Upper lobe of left lung (tissue), 6 donors: ENCODE data around the gene CDH15. TPM values are rescaled to one million over a fixed set of nuclear protein-coding genes. Genes with fewer than 3 reads are reported as not detected.
"Not testable (repeated sequence)": the region's sequence is repeated elsewhere in the genome, so short reads cannot be mapped to it uniquely, and the experiment has no call there.

Source experiments
- ATAC-seq, 2 donors: fragments of 200-7000 bp; cut with Tn5 transposase; one replicate each; pipeline ENCODE4 v1.9.1; 2022; ENCODE audit warnings: mild to moderate bottlenecking in 2 of 2, moderate library complexity in 2 of 2; ENCODE audit not compliant: low FRiP score in 2 of 2
- DNase-seq, 2 donors: peaks; one replicate each; pipeline ENCODE4 v3.0.0-alpha.2; 2019 to 2020
- H3K27ac ChIP-seq, 4 donors: fragments of 200-600 bp; sonication (generic); one replicate each; pipeline ENCODE4 v1.5.1; 2016 to 2019
- H3K27me3 ChIP-seq, 4 donors: fragments of 200-600 bp; sonication (generic); one replicate each; pipeline ENCODE4 v1.5.1; 2017 to 2019
- H3K36me3 ChIP-seq, 4 donors: fragments of 200-600 bp; sonication (generic); one replicate each; pipeline ENCODE4 v1.5.1; 2016 to 2019
- H3K4me1 ChIP-seq, 4 donors: fragments of 200-600 bp; sonication (generic); one replicate each; pipeline ENCODE4 v1.5.1; 2018 to 2019
- H3K4me3 ChIP-seq, 4 donors: fragments of 200-600 bp; sonication (generic); one replicate each; pipeline ENCODE4 v1.5.1; 2017 to 2019; ENCODE audit warnings: mild to moderate bottlenecking in 2 of 4, moderate library complexity in 1 of 4
- H3K9me3 ChIP-seq, 4 donors: fragments of 200-600 bp; sonication (generic); one replicate each; pipeline ENCODE4 v1.5.1; 2018 to 2019
- EP300 ChIP-seq, 4 donors: sonication (generic); formaldehyde crosslinking; IDR thresholded peaks; one replicate each; pipeline ENCODE4 v1.5.1; 2017; ENCODE audit warnings: antibody characterized with exemption in 4 of 4, control low read depth in 2 of 4
- POLR2A ChIP-seq, 4 donors: fragments of 450-650 bp; IDR thresholded peaks; one replicate each; pipeline ENCODE4 v1.5.1; 2016 to 2017; ENCODE audit warnings: antibody characterized with exemption in 4 of 4, mild to moderate bottlenecking in 2 of 4
- POLR2AphosphoS5 ChIP-seq, 2 donors: sonication (generic); formaldehyde crosslinking; IDR thresholded peaks; one replicate each; pipeline ENCODE4 v1.5.1; 2017; ENCODE audit warnings: antibody characterized with exemption in 2 of 2
- WGBS, 2 donors: methylation state at CpG; one replicate each; pipeline ENCODE4 v1.1.5; 2017 to 2018; 5-methylcytosine and 5-hydroxymethylcytosine counted together
- total RNA-seq, 6 donors: library from RNA; depleted of rRNA in 4 of 6; stranded (reverse); fragments of >200 nt in 4 of 6; gene quantifications; one replicate each; pipeline versions ENCODE4 v1.1.0 to v1.2.1, GENCODE V29; 2016 to 2021
- TF ChIP-seq, protein P1 (sequence below), 6 experiments: fragments of 450-650 bp in 4 of 6; fragments of 200-600 bp in 2 of 6; sonication (generic) in 2 of 6; IDR thresholded peaks; one replicate each; pipeline ENCODE4 v1.5.1; 2016 to 2019; ENCODE audit warnings: antibody characterized with exemption in 6 of 6
- donor health status: DM: no; HTN: no; CAD: no; lungs with moderate emphysema.
- donor health status: DM: no; HTN: yes; CAD: no; lungs with severe emphysema.

Gene CDH15
- total RNA-seq, 6 donors from 2014 or later = 0.39 to 4.2 (median 1.2) TPM

DNA sequence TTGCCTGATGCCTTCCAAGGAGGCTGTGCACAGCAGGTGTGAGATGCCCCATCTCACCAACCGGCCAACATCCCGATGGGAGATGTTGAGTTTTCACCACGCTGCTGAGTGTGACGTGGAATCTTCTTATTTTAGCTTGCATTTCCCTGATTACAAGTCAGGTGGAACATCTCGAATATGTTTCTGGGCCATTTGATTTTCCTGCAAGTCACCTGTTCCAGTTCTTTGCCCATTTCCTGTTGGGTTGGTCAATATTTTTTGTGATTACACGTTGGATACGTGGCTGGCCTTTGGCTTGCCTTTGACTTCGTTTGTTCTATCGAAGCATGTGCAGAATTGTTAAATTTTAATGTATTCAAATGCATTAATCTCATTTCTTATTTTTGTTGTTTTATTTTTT, 8.3 kb upstream of the CDH15 start:
- TF ChIP-seq POLR2A (IDR thresholded peaks at IDR 0.05) (no peak), EP300 (IDR thresholded peaks at IDR 0.05) (no peak), POLR2AphosphoS5 (IDR thresholded peaks at IDR 0.05) (no peak)
- TF ChIP-seq, protein P1, sequence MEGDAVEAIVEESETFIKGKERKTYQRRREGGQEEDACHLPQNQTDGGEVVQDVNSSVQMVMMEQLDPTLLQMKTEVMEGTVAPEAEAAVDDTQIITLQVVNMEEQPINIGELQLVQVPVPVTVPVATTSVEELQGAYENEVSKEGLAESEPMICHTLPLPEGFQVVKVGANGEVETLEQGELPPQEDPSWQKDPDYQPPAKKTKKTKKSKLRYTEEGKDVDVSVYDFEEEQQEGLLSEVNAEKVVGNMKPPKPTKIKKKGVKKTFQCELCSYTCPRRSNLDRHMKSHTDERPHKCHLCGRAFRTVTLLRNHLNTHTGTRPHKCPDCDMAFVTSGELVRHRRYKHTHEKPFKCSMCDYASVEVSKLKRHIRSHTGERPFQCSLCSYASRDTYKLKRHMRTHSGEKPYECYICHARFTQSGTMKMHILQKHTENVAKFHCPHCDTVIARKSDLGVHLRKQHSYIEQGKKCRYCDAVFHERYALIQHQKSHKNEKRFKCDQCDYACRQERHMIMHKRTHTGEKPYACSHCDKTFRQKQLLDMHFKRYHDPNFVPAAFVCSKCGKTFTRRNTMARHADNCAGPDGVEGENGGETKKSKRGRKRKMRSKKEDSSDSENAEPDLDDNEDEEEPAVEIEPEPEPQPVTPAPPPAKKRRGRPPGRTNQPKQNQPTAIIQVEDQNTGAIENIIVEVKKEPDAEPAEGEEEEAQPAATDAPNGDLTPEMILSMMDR (IDR thresholded peaks at IDR 0.05) = no peak
- Histone ChIP-seq H3K4me1 (peaks cover 2 to 10% (median 7%) of the 10 kb centered on the region in 4 donors), H3K4me3 (no peak overlapping the region), H3K9me3 (no peaks in the 10 kb centered on the region), H3K36me3 (no peaks in the 10 kb centered on the region), H3K27me3 (peaks cover 0 to 1% (median under 1%) of the 10 kb centered on the region in 4 donors), H3K27ac (no peak overlapping the region)
- no peak for DNase-seq
- WGBS, 2 donors = 74 to 81% methylated on average over 9 of the region's 9 CpGs
- ATAC-seq = no peak

DNA sequence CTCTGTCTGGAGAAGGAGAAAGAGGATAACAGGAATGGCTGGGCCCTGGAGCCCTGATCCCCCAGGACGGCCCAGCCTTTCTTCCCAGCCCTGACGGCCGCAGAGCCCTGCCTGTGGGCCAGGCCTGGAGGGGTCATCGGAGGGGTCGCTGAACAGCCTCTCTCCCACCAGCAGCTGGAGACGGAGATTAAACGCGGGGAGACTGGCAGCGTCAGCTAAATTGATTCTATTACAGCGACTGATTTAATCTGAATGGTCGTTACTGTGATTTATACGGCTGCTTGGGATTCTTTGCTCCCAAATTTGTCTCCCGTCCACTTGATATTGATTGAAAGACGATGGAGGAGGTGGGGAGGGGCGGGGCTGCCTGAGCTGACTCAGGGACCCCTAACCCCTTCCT, 7.1 kb upstream of the CDH15 start:
- TF ChIP-seq POLR2AphosphoS5 (IDR thresholded peaks at IDR 0.05) = no peak
- TF ChIP-seq POLR2A (IDR thresholded peaks at IDR 0.05) = no peak
- TF ChIP-seq, protein P1 (IDR thresholded peaks at IDR 0.05) = no peak
- no peak for TF ChIP-seq EP300 (IDR thresholded peaks at IDR 0.05)
- no peak for ATAC-seq
- Histone ChIP-seq H3K4me1 (peaks cover 2 to 10% (median 7%) of the 10 kb centered on the region in 4 donors), H3K36me3 (no peaks in the 10 kb centered on the region), H3K27ac (no peak overlapping the region), H3K9me3 (no peaks in the 10 kb centered on the region), H3K27me3 (peaks cover 0 to 6% (median 2%) of the 10 kb centered on the region in 4 donors), H3K4me3 (no peak overlapping the region)
- DNase-seq = peak in 1 of 2 donors; percentile 48
- 65 to 75% methylated on average over 9 to 15 of the region's 15 CpGs for WGBS, 2 donors

DNA sequence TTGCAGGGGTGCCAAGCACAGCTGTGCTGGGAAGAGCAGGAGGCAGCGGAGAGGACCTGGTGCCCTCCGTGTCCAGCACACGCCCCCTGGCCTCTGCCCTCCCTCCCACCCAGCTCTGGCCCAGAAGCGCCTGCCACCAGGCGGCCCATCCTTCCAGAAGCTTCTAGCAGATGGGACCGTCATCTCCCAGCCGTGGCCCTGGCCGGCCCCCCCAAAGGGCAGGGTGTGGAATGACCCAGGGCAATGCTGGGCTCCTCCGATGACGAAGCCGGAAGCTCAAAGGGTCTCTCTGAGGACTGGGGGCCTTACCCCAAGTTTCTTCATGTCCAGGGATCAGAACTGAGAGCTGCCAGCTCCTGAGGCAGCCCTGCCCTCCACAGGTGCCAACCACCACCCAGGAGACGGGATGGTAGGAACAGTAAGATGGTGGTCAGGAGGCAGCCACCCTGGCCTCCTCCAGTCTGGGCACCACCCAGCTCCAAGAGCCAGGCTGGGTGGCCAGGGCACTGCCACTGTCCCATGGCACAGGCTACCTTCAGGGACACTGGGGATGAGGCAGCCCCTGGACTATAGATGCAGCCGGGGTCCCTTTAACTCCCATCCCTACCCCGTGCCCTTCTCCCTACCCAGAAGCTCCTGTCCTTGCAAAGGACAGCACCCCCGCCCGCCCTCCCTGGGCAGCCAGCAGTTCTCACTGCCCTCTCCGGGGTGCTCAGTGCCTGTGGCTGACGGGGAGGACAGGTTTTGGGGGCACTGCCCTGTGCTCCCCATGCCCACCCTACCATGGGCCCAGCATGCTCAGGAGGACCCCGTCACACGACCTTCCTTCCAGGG, 6.5 kb upstream of the CDH15 start:
- H3K4me3 ChIP-seq = no peak overlapping the region
- DNase-seq (peak in 1 of 2 donors; percentile 67), ATAC-seq (no peak)
- no peak overlapping the region for H3K27ac ChIP-seq
- H3K36me3 ChIP-seq = no peaks in the 10 kb centered on the region
- peaks cover 0 to 6% (median 2%) of the 10 kb centered on the region in 4 donors for H3K27me3 ChIP-seq
- TF ChIP-seq EP300 (IDR thresholded peaks at IDR 0.05) (no peak), POLR2AphosphoS5 (IDR thresholded peaks at IDR 0.05) (no peak), POLR2A (IDR thresholded peaks at IDR 0.05) (no peak)
- TF ChIP-seq, protein P1 (IDR thresholded peaks at IDR 0.05) = no peak
- 76 to 79% methylated on average over 5 to 15 of the region's 20 CpGs for WGBS, 2 donors
- H3K4me1 ChIP-seq = peaks cover 2 to 12% (median 7%) of the 10 kb centered on the region in 4 donors
- H3K9me3 ChIP-seq = no peaks in the 10 kb centered on the region

DNA sequence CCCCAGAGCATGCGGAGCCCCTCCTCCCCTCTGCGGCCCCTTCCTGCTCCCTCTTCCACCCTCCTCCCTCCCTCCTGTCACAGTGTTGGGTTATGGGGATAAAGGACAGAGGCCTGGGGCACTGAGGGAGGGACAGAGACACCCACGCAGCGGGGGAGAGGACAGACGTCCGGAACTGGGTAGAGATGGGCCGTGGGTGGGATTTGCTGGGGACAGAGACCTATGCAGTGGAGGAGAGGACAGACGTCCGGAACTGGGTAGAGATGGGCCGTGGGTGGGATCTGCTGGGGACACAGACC, 5.9 kb upstream of the CDH15 start:
- H3K27me3 ChIP-seq = not testable (repeated sequence)

DNA sequence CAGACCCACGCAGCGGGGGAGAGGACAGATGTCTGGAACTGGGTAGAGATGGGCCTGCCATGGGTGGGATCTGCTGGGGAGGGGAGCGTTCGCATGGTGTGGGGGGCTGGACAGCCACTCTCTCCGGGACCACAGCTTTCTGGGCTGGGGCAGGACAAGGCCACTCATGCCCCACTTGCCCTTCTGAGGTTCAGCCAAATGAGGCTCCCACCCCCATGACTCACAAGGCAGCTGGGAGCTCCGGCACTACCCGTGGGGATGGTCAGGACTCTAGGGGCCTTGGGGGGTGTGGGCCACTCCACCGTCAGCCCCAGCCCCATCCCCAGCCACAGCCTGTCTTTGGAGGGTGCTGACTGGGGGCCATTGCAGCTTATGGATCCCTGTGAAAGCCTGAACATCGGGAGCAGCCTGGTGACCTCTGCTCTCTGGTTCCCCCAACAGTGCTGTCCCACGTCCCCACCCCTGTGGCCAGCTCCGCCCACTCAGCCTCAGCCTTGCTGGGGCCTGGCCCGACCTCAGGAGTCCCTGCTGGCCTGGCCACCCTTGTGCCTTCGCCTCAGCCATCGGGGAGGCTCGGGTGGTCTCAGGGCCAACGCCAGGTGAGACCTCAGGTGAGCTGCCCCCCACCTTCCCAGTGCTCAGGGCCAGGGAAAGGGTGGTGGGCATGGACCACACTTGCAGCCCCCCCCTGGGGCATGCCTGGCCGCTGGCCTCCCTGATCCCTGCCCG, 4.7 kb upstream of the CDH15 start:
- peaks cover 0 to 11% (median 3%) of the 10 kb centered on the region in 4 donors for H3K27me3 ChIP-seq
- H3K4me3 ChIP-seq = peak overlapping the region in 1 of 4 donors; percentile 13
- H3K4me1 ChIP-seq = peaks cover 14 to 30% (median 22%) of the 10 kb centered on the region in 4 donors
- no peak for ATAC-seq
- no peak for TF ChIP-seq POLR2AphosphoS5 (IDR thresholded peaks at IDR 0.05)
- no peak for TF ChIP-seq EP300 (IDR thresholded peaks at IDR 0.05)
- WGBS, 2 donors = 68 to 71% methylated on average over 10 to 12 of the region's 18 CpGs
- no peak overlapping the region for H3K27ac ChIP-seq
- H3K9me3 ChIP-seq = no peaks in the 10 kb centered on the region
- no peak for DNase-seq
- no peaks in the 10 kb centered on the region for H3K36me3 ChIP-seq

More for the DNA sequence above, 5.9 kb upstream of the CDH15 start:
- H3K9me3 ChIP-seq, H3K4me3 ChIP-seq, DNase-seq, H3K27ac ChIP-seq, H3K36me3 ChIP-seq, ATAC-seq: not testable (repeated sequence)
- 65 to 70% methylated on average over 10 of the region's 10 CpGs for WGBS, 2 donors
- peaks cover 6 to 18% (median 11%) of the 10 kb centered on the region in 4 donors for H3K4me1 ChIP-seq
